Kidney (tissue), 14 donors: ENCODE data around the gene SH3PXD2A. TPM values are rescaled to one million over a fixed set of nuclear protein-coding genes. Genes with fewer than 3 reads are reported as not detected.

ENCODE experiments used
- DNase-seq, 5 donors: peaks; one replicate each; pipeline ENCODE4 v3.0.0-alpha.2; 2013 to 2020
- FAIRE-seq: peaks from 2 replicates; lab custom pipeline; 2012; peaks lifted over from hg19 to GRCh38; lab: Jason Lieb, UNC
- H3K27ac ChIP-seq, 2 donors: one replicate each; pipeline ENCODE4 v1.7.0; 2013; ENCODE audit warnings: low read depth in 2 of 2, low read length in 2 of 2, inconsistent platforms in 1 of 2
- H3K27me3 ChIP-seq: one replicate; pipeline ENCODE4 v1.7.1; 2013; ENCODE audit warnings: low read length, inconsistent platforms; ENCODE audit not compliant: control insufficient read depth, insufficient read depth
- H3K36me3 ChIP-seq, 3 donors: one replicate each; pipeline versions ENCODE4 v1.7.0 to v1.7.1; 2013; ENCODE audit warnings: low read length in 3 of 3, control low read depth in 1 of 3, inconsistent platforms in 1 of 3; ENCODE audit not compliant: insufficient read depth in 3 of 3, control insufficient read depth in 2 of 3
- H3K4me1 ChIP-seq, 3 donors: one replicate each; pipeline versions ENCODE4 v1.7.0 to v1.7.1; 2013; ENCODE audit warnings: low read length in 3 of 3, inconsistent platforms in 1 of 3, low read depth in 1 of 3; ENCODE audit not compliant: control insufficient read depth in 2 of 3, insufficient read depth in 2 of 3
- H3K4me3 ChIP-seq, 3 donors: one replicate each; pipeline versions ENCODE4 v1.7.0 to v1.8.1; 2013; ENCODE audit warnings: low read length in 3 of 3, control low read depth in 1 of 3, inconsistent platforms in 1 of 3
- H3K9ac ChIP-seq, 3 donors: one replicate each; pipeline versions ENCODE4 v1.7.0 to v1.7.1; 2013; ENCODE audit warnings: low read length in 3 of 3, control low read depth in 1 of 3, inconsistent platforms in 1 of 3
- H3K9me3 ChIP-seq, 3 donors: one replicate each; pipeline versions ENCODE4 v1.7.0 to v1.7.1; 2013; ENCODE audit warnings: low read length in 3 of 3, control low read depth in 1 of 3, inconsistent platforms in 1 of 3; ENCODE audit not compliant: control insufficient read depth in 2 of 3, insufficient read depth in 1 of 3
- intact Hi-C: fragments of 100-400 bp; cut with DNase I; formaldehyde crosslinking; loops from one replicate; pipeline ENCODE4 v1.11.1; 2022
- polyA plus RNA-seq: library from polyadenylated mRNA; stranded (reverse); fragments of 350-450 nt; fragmentation: Illumina TruSeq; extraction: RNeasy Lipid Tissue Mini Kit (QIAGEN cat#74804); gene quantifications from one replicate; pipeline ENCODE4 v1.2.3, GENCODE V29; 2014; ENCODE audit warnings: low read depth, low replicate concordance; ENCODE audit not compliant: insufficient read depth
- total RNA-seq: library from RNA; stranded (reverse); fragmentation: NEBNext Ultra II Directional; extraction: Animal tissue kit (Norgen Biotek cat#: 25700); gene quantifications from one replicate; pipeline ENCODE4 v1.2.1, GENCODE V29; 2021
- TF ChIP-seq, protein P1 (sequence below): IDR thresholded peaks from 3 replicates; pipeline ENCODE4 v1.5.1; 2012; ENCODE audit warnings: mild to moderate bottlenecking, moderate library complexity, borderline replicate concordance; ENCODE audit not compliant: insufficient read depth; ENCODE audit errors: extremely low read depth
- donor health status: control.
- donor health status: control.
- donor health status: control.
- donor health status: control.
- donor health status: control.
- donor health status: DM: yes; HTN: yes; CAD: no.
- donor health status: Normal renal cell carcinoma (clear cell type).

SH3PXD2A gene
- total and polyA plus RNA-seq, 2 donors from 2014 or later: 2.4 to 20.1 TPM

DNA sequence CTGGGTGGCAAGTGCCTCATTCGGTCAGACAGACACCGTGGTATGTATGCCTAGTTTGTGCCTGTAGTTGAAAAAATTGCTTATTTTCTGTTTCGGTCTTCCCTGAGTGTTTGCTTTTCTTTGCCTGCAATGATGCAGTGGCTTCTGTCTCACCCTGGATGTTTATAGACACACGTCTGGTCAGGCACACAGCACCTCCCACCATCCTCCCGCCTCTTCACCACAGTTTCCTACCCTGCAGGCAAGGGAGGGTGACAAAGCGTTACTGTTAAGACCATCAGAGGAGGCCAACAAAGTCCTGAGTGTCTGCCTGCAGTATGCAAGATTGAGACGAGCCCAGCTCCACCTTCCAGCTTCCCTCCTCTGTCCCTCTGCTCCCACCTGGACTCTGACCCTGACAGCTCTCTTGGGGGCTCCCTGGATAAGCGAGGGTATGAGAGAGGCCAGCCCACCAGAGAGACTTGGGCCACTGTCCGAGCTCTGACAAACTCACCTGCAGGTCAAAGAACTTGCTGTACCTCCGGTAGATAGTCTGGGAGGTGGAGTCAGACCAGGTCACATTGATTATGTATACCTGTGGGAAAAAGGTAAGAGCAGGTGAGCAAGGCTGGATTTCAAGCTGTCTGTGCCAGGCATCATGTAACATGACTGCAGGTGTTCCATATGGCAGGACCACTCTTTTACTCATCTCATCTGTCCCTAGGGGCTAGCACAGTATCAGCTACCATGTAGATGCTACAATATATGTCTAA is 54.4 kb downstream of the SH3PXD2A start:
- Histone ChIP-seq H3K36me3 (no peaks in the 10 kb centered on the region), H3K4me1 (no peaks in the 10 kb centered on the region), H3K4me3 (no peak overlapping the region), H3K9me3 (no peaks in the 10 kb centered on the region), H3K27me3 (no peaks in the 10 kb centered on the region), H3K9ac (no peak overlapping the region), H3K27ac (no peak overlapping the region)
- TF ChIP-seq, protein P1, sequence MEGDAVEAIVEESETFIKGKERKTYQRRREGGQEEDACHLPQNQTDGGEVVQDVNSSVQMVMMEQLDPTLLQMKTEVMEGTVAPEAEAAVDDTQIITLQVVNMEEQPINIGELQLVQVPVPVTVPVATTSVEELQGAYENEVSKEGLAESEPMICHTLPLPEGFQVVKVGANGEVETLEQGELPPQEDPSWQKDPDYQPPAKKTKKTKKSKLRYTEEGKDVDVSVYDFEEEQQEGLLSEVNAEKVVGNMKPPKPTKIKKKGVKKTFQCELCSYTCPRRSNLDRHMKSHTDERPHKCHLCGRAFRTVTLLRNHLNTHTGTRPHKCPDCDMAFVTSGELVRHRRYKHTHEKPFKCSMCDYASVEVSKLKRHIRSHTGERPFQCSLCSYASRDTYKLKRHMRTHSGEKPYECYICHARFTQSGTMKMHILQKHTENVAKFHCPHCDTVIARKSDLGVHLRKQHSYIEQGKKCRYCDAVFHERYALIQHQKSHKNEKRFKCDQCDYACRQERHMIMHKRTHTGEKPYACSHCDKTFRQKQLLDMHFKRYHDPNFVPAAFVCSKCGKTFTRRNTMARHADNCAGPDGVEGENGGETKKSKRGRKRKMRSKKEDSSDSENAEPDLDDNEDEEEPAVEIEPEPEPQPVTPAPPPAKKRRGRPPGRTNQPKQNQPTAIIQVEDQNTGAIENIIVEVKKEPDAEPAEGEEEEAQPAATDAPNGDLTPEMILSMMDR: no peak
- intact Hi-C loops: no loop called here
- DNase-seq (no peak), FAIRE-seq (no peak)

DNA sequence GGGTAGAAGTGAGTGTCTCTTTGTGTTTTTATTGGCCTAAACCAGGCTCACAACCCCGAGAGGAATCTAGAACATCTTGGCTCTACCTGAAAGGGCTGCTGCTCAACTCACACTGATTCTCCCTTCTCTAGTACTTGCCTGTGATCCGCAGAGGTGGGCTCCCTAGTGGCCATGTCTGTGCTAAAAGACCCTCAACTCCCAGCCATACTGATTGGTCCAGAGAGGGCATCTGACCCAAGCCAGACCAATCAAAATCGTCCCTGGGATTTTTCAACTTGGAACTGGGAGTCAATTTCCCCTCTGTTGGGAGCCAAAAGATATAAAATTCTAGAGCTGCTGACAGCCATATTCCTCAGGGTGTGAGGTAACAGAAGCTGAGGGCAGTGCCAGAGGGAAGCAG is 55.3 kb downstream of the SH3PXD2A start:
- no peak overlapping the region for H3K27ac ChIP-seq
- H3K27me3 ChIP-seq: no peaks in the 10 kb centered on the region
- no peaks in the 10 kb centered on the region for H3K4me1 ChIP-seq
- H3K9me3 ChIP-seq: no peaks in the 10 kb centered on the region
- FAIRE-seq (no peak), DNase-seq (no peak)
- no peak overlapping the region for H3K9ac ChIP-seq
- TF ChIP-seq, protein P1: no peak
- H3K4me3 ChIP-seq: no peak overlapping the region
- no peaks in the 10 kb centered on the region for H3K36me3 ChIP-seq
- intact Hi-C loops: no loop called here

DNA sequence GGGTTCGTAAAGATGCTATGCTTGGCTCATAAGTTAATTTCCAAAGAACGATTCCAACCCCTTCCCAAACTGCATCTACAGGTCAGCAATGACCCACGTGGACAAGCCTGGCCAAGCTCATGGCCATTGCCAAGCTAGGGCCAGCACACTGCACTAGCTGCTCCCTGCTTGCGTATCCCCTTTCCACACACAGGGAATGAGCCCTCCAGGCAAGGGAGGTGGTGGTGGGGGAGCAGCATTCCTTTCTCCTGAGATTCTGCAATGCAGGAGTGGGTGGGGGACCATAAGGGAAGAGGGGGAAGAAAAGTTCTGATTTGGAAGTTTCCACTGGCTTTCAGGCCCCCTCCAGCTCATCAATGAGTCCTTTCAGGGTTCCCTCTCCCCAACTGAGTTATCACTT is 56.0 kb downstream of the SH3PXD2A start:
- no peak for FAIRE-seq
- intact Hi-C loops: no loop called here
- no peaks in the 10 kb centered on the region for H3K4me1 ChIP-seq

More for the DNA sequence above, 56.0 kb downstream of the SH3PXD2A start:
- Histone ChIP-seq H3K27me3 (no peaks in the 10 kb centered on the region), H3K9me3 (no peaks in the 10 kb centered on the region), H3K4me3 (no peak overlapping the region), H3K36me3 (no peaks in the 10 kb centered on the region), H3K9ac (no peak overlapping the region), H3K27ac (no peak overlapping the region)
- DNase-seq: no peak
- TF ChIP-seq, protein P1: no peak
